ENCODE results near the gene PCAT7.

The PCAT7 gene

DNA sequence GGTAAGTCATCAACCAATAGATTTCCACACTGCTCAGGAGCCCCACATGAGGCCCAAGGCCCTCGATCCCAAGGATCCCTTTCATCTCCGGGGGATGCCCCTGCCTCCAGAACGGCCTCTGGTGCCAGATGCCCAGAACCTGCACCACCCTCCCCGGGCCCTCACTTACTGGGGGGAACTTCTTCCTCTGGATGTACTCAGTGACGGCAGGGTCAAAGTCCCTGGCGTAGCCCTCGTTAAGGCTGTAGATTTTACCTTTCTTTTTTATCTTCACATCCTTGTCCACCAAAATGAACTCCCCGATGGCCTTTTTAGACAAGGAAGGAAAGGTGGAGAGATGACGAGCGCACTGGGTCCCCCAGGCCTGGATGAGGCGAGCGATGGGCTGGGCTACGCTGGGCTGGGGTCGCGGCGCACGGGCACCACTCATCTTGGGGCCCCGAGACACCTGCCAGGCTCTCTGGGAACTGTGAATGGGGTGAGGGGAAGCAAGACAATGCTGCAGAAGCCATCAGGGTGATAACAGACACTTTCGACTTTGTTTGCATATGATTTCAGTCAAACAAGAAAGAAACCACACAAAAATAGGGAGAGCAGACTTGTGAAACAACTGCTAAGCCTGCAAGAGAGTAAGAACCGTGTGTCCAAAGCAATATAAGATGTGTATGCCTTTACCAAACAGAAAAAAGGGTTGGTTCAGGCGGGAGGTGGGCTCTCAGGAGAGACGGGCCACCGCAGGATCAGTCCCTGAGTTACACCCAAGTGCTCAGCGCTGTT lies 52.0 kb downstream of the PCAT7 start:
- no peak for DNase-seq

- DNase-seq = no peak
Observed at GRCh38 chr9:94607423-94607691, 52.5 kb downstream of the PCAT7 start.

DNA sequence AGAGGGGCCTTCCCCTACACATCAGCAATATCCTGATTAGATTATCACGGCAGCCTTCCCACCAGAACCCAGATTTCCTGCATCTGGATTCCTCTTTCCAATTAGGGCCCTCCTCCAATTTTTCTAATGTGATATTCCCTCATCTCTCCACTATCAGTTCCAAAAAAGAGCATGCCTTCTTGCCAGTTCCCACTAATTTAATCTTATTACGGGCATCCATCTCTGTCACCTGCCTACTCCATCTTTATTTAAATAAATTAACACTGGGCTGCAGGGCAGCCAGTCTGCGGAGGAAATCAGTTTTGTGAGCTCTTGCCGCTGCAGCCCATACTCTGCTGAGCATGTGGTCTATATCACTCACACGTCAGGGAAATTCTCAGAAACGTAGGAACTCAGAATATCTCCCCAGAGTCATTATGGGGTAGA lies 55.3 kb downstream of the PCAT7 start:
- DNase-seq = no peak

DNA sequence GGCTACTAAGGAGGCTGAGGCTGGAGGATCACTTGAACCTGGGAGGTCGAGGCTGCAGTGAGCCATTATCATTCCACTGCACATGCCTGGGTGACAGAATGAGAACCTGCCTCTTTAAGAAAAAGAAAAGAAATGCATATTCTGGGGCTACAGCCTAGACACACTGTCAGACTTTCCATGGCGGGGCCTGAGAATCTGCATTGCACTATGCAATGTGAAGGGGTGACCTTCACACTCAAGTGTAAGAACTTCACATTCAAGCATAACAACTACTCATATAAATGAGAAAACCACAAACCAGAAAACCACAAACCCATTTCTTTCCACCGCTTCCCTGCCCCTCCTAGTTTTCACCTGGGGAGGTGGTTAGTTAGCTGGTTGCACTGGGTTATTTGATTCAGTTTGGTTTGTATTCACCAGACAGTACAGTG lies 56.8 kb downstream of the PCAT7 start:
- no peak for DNase-seq

- no peak for DNase-seq
Observed at GRCh38 chr9:94612071-94612470, 57.2 kb downstream of the PCAT7 start.

- no peak for DNase-seq
Observed at GRCh38 chr9:94613003-94613402, 58.1 kb downstream of the PCAT7 start.

GRCh38 chr9:94619026-94619425 lies 64.1 kb downstream of the PCAT7 start:
- no peak for DNase-seq

Data from effector CD4-positive, alpha-beta T cell (primary cell).